GM13976 (cell line): ENCODE measurements around the gene PSME3IP1.
A peak's percentile ranks its signal among the peaks of the same experiment; 100 is the strongest.

Source experiments
- DNase-seq: peaks from one replicate; pipeline ENCODE4 v3.0.0; 2012; ENCODE audit warnings: low spot score
- CTCF ChIP-seq: IDR thresholded peaks from 2 replicates; pipeline ENCODE4 v1.5.1; 2012; ENCODE audit warnings: borderline replicate concordance, mild to moderate bottlenecking; ENCODE audit not compliant: insufficient read depth; ENCODE audit errors: extremely low read depth, missing control alignments, control extremely low read depth
- in situ Hi-C: fragments of 300-500 bp; cut with MboI; formaldehyde crosslinking; loops from one replicate; pipeline ENCODE4 v1.12.0; 2022; ENCODE audit warnings: low sequenced_read_pairs, mixed read lengths, inconsistent platforms; ENCODE audit not compliant: unreplicated experiment

PSME3IP1 gene

GRCh38 chr16:57185945-57186871 lies at the start of gene PSME3IP1, which contains the start of gene RSPRY1:
TSS of gene PSME3IP1 (minus strand) at chr16:57186039. CDS start at chr16:57173854, 12,185 bp downstream.
TSS of gene RSPRY1 (plus strand) at chr16:57186329. CDS start at chr16:57204659, 18,330 bp downstream.
- no peak for TF ChIP-seq CTCF
- DNase-seq = peak; percentile 100
- in situ Hi-C loops = no loop called here

GRCh38 chr16:57235128-57236021 lies 49.5 kb upstream of the PSME3IP1 start:
- in situ Hi-C loops = no loop called here
- DNase-seq = no peak
- TF ChIP-seq CTCF = no peak

GRCh38 chr16:57234707-57235092 lies 48.9 kb upstream of the PSME3IP1 start:
- TF ChIP-seq CTCF = no peak
- no peak for DNase-seq
- in situ Hi-C loops = no loop called here

- TF ChIP-seq CTCF = no peak
- no peak for DNase-seq
- in situ Hi-C loops = no loop called here
Measured at GRCh38 chr16:57233944-57234706, 48.3 kb upstream of the PSME3IP1 start.

GRCh38 chr16:57231821-57232350 lies 46.0 kb upstream of the PSME3IP1 start:
- in situ Hi-C loops = no loop called here
- TF ChIP-seq CTCF = no peak
- DNase-seq = no peak
